Hepatocyte (in vitro differentiated cells): ENCODE measurements around the gene CD74.

Experiments used
- CTCF ChIP-seq: fragments of 200-600 bp; sonication (generic); IDR thresholded peaks from 2 replicates; pipeline ENCODE4 v1.5.1; 2016; ENCODE audit warnings: antibody characterized with exemption, mild to moderate bottlenecking; ENCODE audit not compliant: poor library complexity
- EZH2 ChIP-seq: fragments of 200-600 bp; sonication (generic); IDR thresholded peaks from 2 replicates; pipeline ENCODE4 v1.6.1; 2016; ENCODE audit warnings: antibody characterized with exemption, mild to moderate bottlenecking, borderline replicate concordance

- TF ChIP-seq CTCF = no peak
- no peak for TF ChIP-seq EZH2
Observed at GRCh38 chr5:150457121-150457520, 44.4 kb upstream of the CD74 start.
